IMR-90 (cell line): ENCODE data around the gene MROH2A. TPM values are rescaled to one million over a fixed set of nuclear protein-coding genes. Genes with fewer than 3 reads are reported as not detected.

Source experiments
- ATAC-seq: fragments of 200-7000 bp; cut with Tn5 transposase; 2 replicates; pipeline ENCODE4 v1.9.1; 2020; ENCODE audit warnings: low read depth, mild to moderate bottlenecking, moderate library complexity
- BruUV-seq: library from RNA; stranded (reverse); fragments of 400-500 nt; replicated peaks from 2 replicates; lab custom pipeline; 2021; lab: Mats Ljungman, UMichigan
- CTCF ChIA-PET: fragments of 300-600 bp; formaldehyde crosslinking; extraction: SDS; loops from one replicate; lab custom pipeline; 2021; ENCODE audit warnings: antibody characterized with exemption; lab: Yijun Ruan, JAX
- POLR2A ChIA-PET: fragments of 300-600 bp; sonication (Branson Sonifier 250); formaldehyde crosslinking; loops from one replicate; lab custom pipeline; 2022; ENCODE audit warnings: antibody characterized with exemption; ENCODE audit not compliant: unreplicated experiment; lab: Charles Lee
- DNase-seq: peaks from one replicate; pipeline ENCODE4 v3.0.0; 2013
- H2AFZ ChIP-seq: replicated peaks from 2 replicates; pipeline ENCODE3; 2013; ENCODE audit warnings: low read length, mild to moderate bottlenecking; ENCODE audit not compliant: poor library complexity
- H2AK5ac ChIP-seq: 2 replicates; pipeline ENCODE4 v1.6.1; 2013; ENCODE audit warnings: low read depth, low read length, inconsistent platforms
- H2AK9ac ChIP-seq: replicated peaks from 2 replicates; pipeline ENCODE3; 2013; ENCODE audit warnings: mild to moderate bottlenecking, low read depth, low read length, moderate library complexity; ENCODE audit not compliant: poor library complexity
- H2BK120ac ChIP-seq: 2 replicates; pipeline ENCODE4 v1.6.1; 2013; ENCODE audit warnings: low read depth, low read length, inconsistent platforms
- H2BK15ac ChIP-seq: 3 replicates; pipeline ENCODE4 v1.6.1; 2013; ENCODE audit warnings: low read depth, low read length, inconsistent platforms
- H2BK20ac ChIP-seq: 2 replicates; pipeline ENCODE4 v1.6.1; 2013; ENCODE audit warnings: low read depth, mild to moderate bottlenecking, inconsistent platforms, low read length, moderate library complexity
- H2BK5ac ChIP-seq: 2 replicates; pipeline ENCODE4 v1.6.1; 2013; ENCODE audit warnings: mild to moderate bottlenecking, low read depth, low read length, inconsistent platforms; ENCODE audit not compliant: poor library complexity, severe bottlenecking
- H3K14ac ChIP-seq: replicated peaks from 2 replicates; pipeline ENCODE4 v1.6.1; 2013; ENCODE audit warnings: low read depth, low read length, inconsistent platforms
- H3K18ac ChIP-seq: 2 replicates; pipeline ENCODE4 v1.6.1; 2013; ENCODE audit warnings: low read depth, low read length, control low read depth
- H3K23ac ChIP-seq: 2 replicates; pipeline ENCODE4 v1.6.1; 2013; ENCODE audit warnings: low read depth, low read length, inconsistent platforms
- H3K27ac ChIP-seq: 2 replicates; pipeline ENCODE4 v1.5.1; 2013; ENCODE audit warnings: mild to moderate bottlenecking, control low read depth, low read length; ENCODE audit not compliant: insufficient read depth
- H3K27me3 ChIP-seq: 2 replicates; pipeline ENCODE4 v1.6.1; 2013; ENCODE audit warnings: low read length; ENCODE audit not compliant: control insufficient read depth, insufficient read depth
- H3K36me3 ChIP-seq: 2 replicates; pipeline ENCODE4 v1.6.1; 2013; ENCODE audit warnings: low read length, mixed read lengths; ENCODE audit not compliant: control insufficient read depth, insufficient read depth
- H3K4ac ChIP-seq: 2 replicates; pipeline ENCODE4 v1.6.1; 2013; ENCODE audit warnings: low read depth, low read length, inconsistent platforms
- H3K4me1 ChIP-seq: 2 replicates; pipeline ENCODE4 v1.6.1; 2013; ENCODE audit warnings: low read length, mixed read lengths; ENCODE audit not compliant: control insufficient read depth, insufficient read depth
- H3K4me2 ChIP-seq: 2 replicates; pipeline ENCODE4 v1.6.1; 2013; ENCODE audit warnings: low read depth, mild to moderate bottlenecking, control low read depth, low read length, moderate library complexity
- H3K4me3 ChIP-seq: 2 replicates; pipeline ENCODE4 v1.5.1; 2013; ENCODE audit warnings: low read depth, mild to moderate bottlenecking, control low read depth, low read length, moderate library complexity; ENCODE audit not compliant: insufficient read depth
- H3K56ac ChIP-seq: 2 replicates; pipeline ENCODE4 v1.6.1; 2013; ENCODE audit warnings: low read length, inconsistent platforms; ENCODE audit not compliant: insufficient read depth; ENCODE audit errors: extremely low read depth
- H3K79me1 ChIP-seq, 2 experiments: 2 replicates each; pipeline ENCODE4 v1.6.1; 2013; ENCODE audit warnings: low read length in 2 of 2, inconsistent platforms in 1 of 2, low read depth in 1 of 2
- H3K9ac ChIP-seq: 2 replicates; pipeline ENCODE4 v1.6.1; 2013; ENCODE audit warnings: low read depth, low read length, control low read depth
- H3K9me1 ChIP-seq: 2 replicates; pipeline ENCODE4 v1.6.1; 2013; ENCODE audit warnings: low read length, inconsistent platforms; ENCODE audit not compliant: insufficient read depth
- H3K9me3 ChIP-seq: 2 replicates; pipeline ENCODE4 v1.6.1; 2013; ENCODE audit warnings: low read length; ENCODE audit not compliant: control insufficient read depth, insufficient read depth
- H4K20me1 ChIP-seq: 2 replicates; pipeline ENCODE4 v1.6.1; 2013; ENCODE audit warnings: low read length, inconsistent platforms; ENCODE audit not compliant: insufficient read depth
- H4K5ac ChIP-seq: 2 replicates; pipeline ENCODE4 v1.6.1; 2013; ENCODE audit warnings: mild to moderate bottlenecking, low read depth, low read length, control low read depth
- H4K8ac ChIP-seq, 2 experiments: 2 replicates each; pipeline ENCODE4 v1.6.1; 2013; ENCODE audit warnings: low read depth in 2 of 2, low read length in 2 of 2, control low read depth in 1 of 2, inconsistent platforms in 1 of 2
- H4K91ac ChIP-seq: 2 replicates; pipeline ENCODE4 v1.6.1; 2013; ENCODE audit warnings: low read depth, low read length, inconsistent platforms; ENCODE audit not compliant: insufficient read depth
- BHLHE40 ChIP-seq: fragments of 150-350 bp; IDR thresholded peaks from 2 replicates; pipeline ENCODE4 v1.6.1; 2016; ENCODE audit warnings: mild to moderate bottlenecking, low read depth, low read length
- CEBPB ChIP-seq: IDR thresholded peaks from 2 replicates; pipeline ENCODE4 v1.6.1; 2012; ENCODE audit warnings: low read depth, low read length, improper control_type of control experiment
- CTCF ChIP-seq: conservative IDR thresholded peaks from 2 replicates; pipeline ENCODE4 v1.5.1; 2012; ENCODE audit warnings: mild to moderate bottlenecking, low read depth, low read length, improper control_type of control experiment
- FOS ChIP-seq: fragments of 150-350 bp; IDR thresholded peaks from 2 replicates; pipeline ENCODE4 v1.6.1; 2016; ENCODE audit warnings: low read depth, low read length
- MAFK ChIP-seq: IDR thresholded peaks from 2 replicates; pipeline ENCODE4 v1.6.1; 2012; ENCODE audit warnings: low read depth, low read length, improper control_type of control experiment
- MAZ ChIP-seq: IDR thresholded peaks from 2 replicates; pipeline ENCODE4 v1.6.1; 2012; ENCODE audit warnings: low read depth, mild to moderate bottlenecking, low read length, improper control_type of control experiment, moderate library complexity, borderline replicate concordance
- MXI1 ChIP-seq: IDR thresholded peaks from 2 replicates; pipeline ENCODE4 v1.6.1; 2012; ENCODE audit warnings: low read depth, mild to moderate bottlenecking, low read length, moderate library complexity, borderline replicate concordance
- NFE2L2 ChIP-seq: fragments of 150-350 bp; IDR thresholded peaks from 2 replicates; pipeline ENCODE4 v1.6.1; 2016; ENCODE audit warnings: low read depth, mild to moderate bottlenecking, low read length
- POLR2A ChIP-seq: IDR thresholded peaks from 2 replicates; pipeline ENCODE4 v1.6.1; 2012; ENCODE audit warnings: mild to moderate bottlenecking, low read depth, low read length
- RAD21 ChIP-seq: IDR thresholded peaks from 2 replicates; pipeline ENCODE4 v1.6.1; 2012; ENCODE audit warnings: low read length, improper control_type of control experiment
- RFX5 ChIP-seq: IDR thresholded peaks from 2 replicates; pipeline ENCODE4 v1.8.0; 2012; ENCODE audit warnings: low read depth, mild to moderate bottlenecking, low read length, moderate library complexity
- SMC3 ChIP-seq: fragments of 150-350 bp; IDR thresholded peaks from 2 replicates; pipeline ENCODE4 v1.6.1; 2016; ENCODE audit warnings: low read depth, mild to moderate bottlenecking, antibody characterized with exemption, low read length, moderate library complexity
- USF2 ChIP-seq: fragments of 150-350 bp; IDR thresholded peaks from 2 replicates; pipeline ENCODE4 v1.6.1; 2017; ENCODE audit warnings: mild to moderate bottlenecking, antibody characterized with exemption, low read length, low read depth
- WGBS, 2 experiments: methylation state at CpG; one replicate each; pipeline versions ENCODE4 v1.1.5 to v1.1.7; 2013; ENCODE audit warnings: missing lambda C conversion rate in 2 of 2; ENCODE audit not compliant: insufficient read length in 1 of 2; ENCODE audit errors: extremely low coverage in 2 of 2; 5-methylcytosine and 5-hydroxymethylcytosine counted together
- dilution Hi-C: fragments of 300-500 bp; cut with HindIII; formaldehyde crosslinking; loops from one replicate; pipeline ENCODE4 v1.14.3; 2018; ENCODE audit warnings: low sequenced_read_pairs; ENCODE audit not compliant: unreplicated experiment
- in situ Hi-C: fragments of 300-500 bp; cut with MboI; formaldehyde crosslinking; loops from 3 replicates; pipeline ENCODE4 v1.14.3; 2019; ENCODE audit warnings: low sequenced_read_pairs, inconsistent platforms, mixed read lengths
- intact Hi-C: fragments of 100-400 bp; cut with micrococcal nuclease; formaldehyde crosslinking; loops from 2 replicates; pipeline ENCODE4 v1.10.0; 2022
- polyA plus RNA-seq, 3 experiments: library from polyadenylated mRNA; depleted of rRNA; stranded (reverse); fragments of >200 nt; gene quantifications; 2 replicates each; pipeline ENCODE4 v1.2.3, GENCODE V29; 2012; ENCODE audit warnings: low replicate concordance in 1 of 3
- total RNA-seq: library from RNA; depleted of rRNA; stranded (reverse); fragments of >200 nt; gene quantifications from 2 replicates; pipeline ENCODE4 v1.2.3, GENCODE V29; 2012

Gene MROH2A
- total and polyA plus RNA-seq, 2 of the 4 experiments (the other 2 are of a cell fraction), result not detected

- TF ChIP-seq CTCF, result no peak
Measured at GRCh38 chr2:233838726-233839446, 60.8 kb downstream of the MROH2A start (continued).

GRCh38 chr2:233839447-233839820 is 61.3 kb downstream of the MROH2A start:
- peaks cover 7% of the 10 kb centered on the region for H3K9me1 ChIP-seq
- H3K18ac ChIP-seq, result no peak overlapping the region
- no peak overlapping the region for H2BK5ac ChIP-seq
- H3K27me3 ChIP-seq, result no peaks in the 10 kb centered on the region
- ATAC-seq, result no peak
- no peak overlapping the region for H3K4ac ChIP-seq
- no peak overlapping the region for H3K14ac ChIP-seq
- intact Hi-C loops (no loop called here), in situ Hi-C loops (loop anchor here (25.0 kb wide), 1 partner anchor 377 kb away; no protein-coding TSS in a partner anchor), dilution Hi-C loops (no loop called here)
- peaks cover 27% of the 10 kb centered on the region for H4K20me1 ChIP-seq
- ChIA-PET POLR2A (interaction anchor here (0.6 kb wide), 1 partner anchor 583 kb away, joined by 3 read pairs; no protein-coding TSS in a partner anchor), CTCF (no interaction called here)
- H3K27ac ChIP-seq, result no peak overlapping the region
- no peak overlapping the region for H2AK5ac ChIP-seq
- no peak overlapping the region for H3K56ac ChIP-seq
- H4K91ac ChIP-seq, result no peak overlapping the region
- peak overlapping the region; percentile 27 for H2AFZ ChIP-seq
- no peak overlapping the region for H3K9ac ChIP-seq
- H4K5ac ChIP-seq, result no peak overlapping the region
- no TSS peak for BruUV-seq
- no peak overlapping the region for H3K23ac ChIP-seq
- no peak overlapping the region for H3K4me2 ChIP-seq
- peaks cover 2% of the 10 kb centered on the region; the same call in 1 of the 2 replicates for H3K4me1 ChIP-seq
- no peak overlapping the region for H2BK15ac ChIP-seq
- 95% methylated on average over 5 of the region's 10 CpGs; no CpG with 5 or more reads in 1 of the 2 experiments for WGBS, 2 experiments
- H3K79me1 ChIP-seq, result peaks cover 52 to 66% of the 10 kb centered on the region in 2 experiments
- no peak for DNase-seq
- H2BK20ac ChIP-seq, result no peak overlapping the region
- H3K36me3 ChIP-seq, result peaks cover 20% of the 10 kb centered on the region
- H2AK9ac ChIP-seq, result no peak overlapping the region
- no peak overlapping the region for H2BK120ac ChIP-seq
- H4K8ac ChIP-seq, result no peak overlapping the region
- no peak overlapping the region for H3K4me3 ChIP-seq
- no peaks in the 10 kb centered on the region for H3K9me3 ChIP-seq
- TF ChIP-seq RAD21 (no peak), RFX5 (no peak), USF2 (no peak), NFE2L2 (no peak), MXI1 (no peak), FOS (no peak), CEBPB (no peak), MAZ (no peak), POLR2A (no peak), SMC3 (no peak), BHLHE40 (no peak), MAFK (no peak)
